Measurements from ENCODE around the gene PAX5. TPM values are rescaled to one million over a fixed set of nuclear protein-coding genes. Genes with fewer than 3 reads are reported as not detected.

PAX5 gene
- 0.01 to 0.07 TPM (median 0.05 TPM) in 4 of 5 replicates, not detected in the other for total RNA-seq (2022; extraction: Qiagen RNA extraction)

GRCh38 chr9:37033682-37034304 is at the start of gene PAX5:
TSS of gene PAX5 (minus strand) at chr9:37034268. CDS start at chr9:37034031, 237 bp downstream.

Other genes with a start within 250 kb of the PAX5 start
- 12.5 to 14.3 TPM (median 13.2 TPM) in 5 replicates for gene ZCCHC7, start 86.3 kb upstream of the PAX5 start, total RNA-seq (2022; extraction: Qiagen RNA extraction)

All from A549 treated with dexamethasone at 1 μM for 4 hours (cell line).